ENCODE results near the gene EXOC5.
"Not testable (repeated sequence)": the region's sequence is repeated elsewhere in the genome, so short reads cannot be mapped to it uniquely, and the experiment has no call there.

Gene EXOC5

DNA sequence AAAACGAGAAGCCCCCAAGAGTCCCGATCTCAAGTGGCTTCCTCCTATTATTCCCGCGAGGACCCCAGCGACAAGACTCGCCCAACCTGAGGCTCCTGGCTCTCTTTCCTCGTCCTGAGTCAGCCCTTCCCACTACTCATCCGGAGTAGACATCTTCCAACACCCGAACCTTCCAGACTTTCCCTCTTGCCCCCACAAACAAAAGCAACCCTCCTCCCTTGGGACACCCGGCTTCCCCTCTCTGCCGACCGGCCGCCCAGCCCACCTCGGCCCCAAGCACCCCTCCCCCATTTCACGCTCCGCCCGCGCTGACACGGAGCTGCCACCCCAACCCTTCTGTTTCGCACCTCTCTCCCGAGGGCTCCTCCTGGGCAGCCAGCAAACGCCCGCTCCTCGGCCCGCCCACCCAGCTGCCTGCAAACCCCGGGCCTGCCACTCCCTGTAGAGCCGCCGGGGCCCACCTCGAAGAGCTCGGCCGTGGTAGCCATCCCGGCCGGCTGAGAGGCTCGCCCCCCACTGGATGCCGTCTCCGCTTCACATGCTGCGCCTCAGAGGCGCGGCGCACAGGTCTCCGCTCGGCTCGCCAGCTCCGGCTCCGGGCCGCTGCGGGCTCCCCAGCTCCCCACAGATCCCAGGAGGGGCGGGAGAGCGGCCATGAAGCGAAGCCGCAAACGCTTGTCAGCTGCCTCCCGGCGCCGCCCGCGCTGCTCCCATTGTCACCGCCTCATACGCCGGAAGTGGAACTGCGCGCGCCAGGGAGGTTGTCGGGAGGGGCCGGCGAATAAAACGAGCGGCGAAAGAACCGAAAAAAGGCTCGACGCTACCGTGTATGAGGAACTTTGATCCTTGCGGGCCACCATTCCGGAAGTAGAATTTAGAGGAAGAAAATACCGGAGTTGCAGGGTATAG lies at the start of gene EXOC5, which contains the start of gene AP5M1:
Gene EXOC5 (minus strand): TSS at position 745 of the 909 bp plus-strand sequence. CDS start 257 bp downstream, at position 488.
Gene AP5M1 (plus strand): TSS at position 811 of the 909 bp plus-strand sequence. CDS start 344 bp downstream, outside the sequence.
- DNase-seq = peak; percentile 94

- peak; percentile 63 for DNase-seq
Observed at GRCh38 chr14:57317248-57317833, 48.6 kb upstream of the EXOC5 start.

- DNase-seq = no peak
Observed at GRCh38 chr14:57314396-57315089, 45.8 kb upstream of the EXOC5 start.

DNA sequence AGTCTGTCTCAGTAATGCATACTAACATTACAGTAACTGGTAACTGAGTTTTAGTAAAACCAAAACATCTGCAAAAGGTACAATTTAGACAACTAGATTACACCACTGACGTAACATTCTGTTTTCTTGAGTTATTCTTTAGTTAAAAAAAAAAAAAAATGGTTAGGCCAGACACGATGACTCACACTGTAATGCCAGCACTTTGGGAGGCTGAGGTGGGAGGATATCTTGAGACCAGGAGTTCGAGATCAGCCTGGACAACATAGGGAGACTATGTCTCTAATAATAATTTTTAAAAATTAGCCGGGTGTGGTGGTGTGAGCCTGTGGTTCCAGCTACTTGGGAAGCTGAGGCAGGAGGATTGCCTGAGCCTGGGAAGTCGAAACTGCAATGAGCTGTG lies 34.2 kb upstream of the EXOC5 start:
- DNase-seq = no peak

DNA sequence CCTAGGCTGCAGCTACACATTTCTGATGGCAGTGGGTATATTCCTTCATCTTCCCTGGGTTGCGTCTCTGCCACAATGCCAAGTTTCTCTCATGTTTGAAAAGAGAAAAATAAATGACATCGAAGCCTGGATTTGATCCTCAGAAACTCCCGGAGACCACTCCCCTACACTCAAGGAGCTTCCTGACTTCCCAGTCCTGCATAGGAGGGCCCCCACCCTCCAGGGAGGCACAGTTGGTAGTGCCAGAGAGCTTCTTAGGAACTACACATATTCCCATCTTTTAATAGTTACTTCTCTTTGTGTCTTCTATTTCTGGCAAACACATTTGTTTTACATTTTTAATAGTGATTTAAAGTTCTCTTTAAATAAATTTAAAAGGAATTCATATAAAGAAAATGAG lies 30.8 kb upstream of the EXOC5 start:
- DNase-seq = no peak

GRCh38 chr14:57297852-57298251 lies 29.1 kb upstream of the EXOC5 start:
- DNase-seq = no peak

DNA sequence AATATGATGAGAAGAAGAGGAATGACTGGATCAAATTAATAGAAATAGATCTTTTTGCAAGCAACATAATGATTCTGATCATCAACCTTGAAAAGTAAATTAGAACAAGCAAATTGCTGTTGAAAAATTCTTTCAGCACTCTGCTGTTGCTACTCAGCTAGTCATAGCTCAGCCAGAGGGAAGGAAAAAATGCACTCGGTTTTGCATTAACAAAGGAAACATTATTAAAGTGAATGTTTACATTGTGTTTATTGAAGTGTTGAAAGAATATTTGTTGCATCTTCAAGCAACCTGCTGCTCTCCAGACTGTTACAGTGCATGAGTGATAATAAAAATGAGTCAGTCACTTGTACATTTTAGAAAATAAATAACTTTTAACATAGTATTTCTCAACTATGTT lies 26.5 kb upstream of the EXOC5 start:
- DNase-seq = no peak

GRCh38 chr14:57293866-57294837 lies 25.4 kb upstream of the EXOC5 start:
- no peak for DNase-seq

GRCh38 chr14:57291692-57292647 lies 23.3 kb upstream of the EXOC5 start:
- DNase-seq = no peak

DNA sequence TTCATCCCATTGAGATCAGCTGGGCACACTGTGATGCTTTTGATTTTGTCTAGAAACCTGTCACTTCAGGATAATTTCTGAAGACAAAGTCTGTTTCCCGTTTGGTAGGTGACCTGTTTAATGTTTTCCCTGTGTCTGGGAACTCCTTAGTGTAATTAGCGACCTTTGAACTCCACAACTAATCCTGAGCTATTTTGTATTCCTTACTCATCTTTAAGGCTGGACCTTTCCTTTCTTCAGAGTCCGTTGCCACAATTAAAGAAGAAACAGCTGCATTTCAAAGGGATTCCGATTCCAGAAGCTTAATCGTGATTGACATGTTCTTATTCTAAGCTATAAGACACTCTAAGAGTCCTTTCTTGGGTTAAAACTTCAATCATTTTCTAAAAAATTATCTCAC lies 22.0 kb upstream of the EXOC5 start:
- no peak for DNase-seq

- no peak for DNase-seq
Observed at GRCh38 chr14:57287745-57288144, 19.0 kb upstream of the EXOC5 start.

- no peak for DNase-seq
Observed at GRCh38 chr14:57277062-57277461, 8.4 kb upstream of the EXOC5 start.

GRCh38 chr14:57275023-57275664 lies 6.4 kb upstream of the EXOC5 start:
- DNase-seq = no peak

- no peak for DNase-seq
Observed at GRCh38 chr14:57274551-57274950, 5.8 kb upstream of the EXOC5 start.

DNA sequence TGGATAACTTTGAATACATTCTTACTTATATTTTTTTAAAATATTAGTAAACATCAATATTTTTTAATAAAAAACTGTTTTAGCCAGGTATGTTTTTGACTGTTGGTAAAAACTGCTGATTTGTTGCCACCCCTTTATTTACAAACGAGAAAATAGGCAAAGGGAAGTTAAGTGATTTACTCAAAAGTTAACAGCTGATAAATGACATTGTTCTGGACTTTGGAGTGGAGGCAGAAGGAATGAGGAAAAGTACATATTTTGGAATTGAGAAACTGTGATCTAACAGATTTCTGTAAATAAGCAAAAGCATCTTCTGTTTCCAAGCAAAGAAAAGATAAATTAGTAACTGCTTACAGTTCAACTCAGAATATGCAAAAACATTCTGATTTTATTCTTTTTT lies 4.5 kb upstream of the EXOC5 start:
- no peak for DNase-seq

DNA sequence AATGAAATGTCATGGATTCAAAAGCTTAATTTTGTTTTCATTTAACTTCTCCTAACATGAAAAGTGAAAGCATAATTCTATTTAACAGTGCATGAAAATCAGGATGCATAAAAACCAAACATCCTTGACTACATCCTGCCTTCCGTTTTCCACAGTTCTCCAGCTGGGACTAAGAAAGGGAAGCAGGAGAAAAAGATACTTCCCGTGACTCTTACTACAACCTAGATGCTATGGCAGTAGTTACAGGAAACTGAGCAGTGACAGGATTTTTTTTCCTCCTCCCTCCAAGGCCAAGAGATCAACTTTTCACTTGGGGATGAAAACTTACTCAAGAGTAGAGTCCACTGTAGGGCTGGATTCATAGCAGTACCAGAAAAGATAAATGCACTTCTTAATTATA lies 2.6 kb downstream of the EXOC5 start:
- no peak for DNase-seq

DNA sequence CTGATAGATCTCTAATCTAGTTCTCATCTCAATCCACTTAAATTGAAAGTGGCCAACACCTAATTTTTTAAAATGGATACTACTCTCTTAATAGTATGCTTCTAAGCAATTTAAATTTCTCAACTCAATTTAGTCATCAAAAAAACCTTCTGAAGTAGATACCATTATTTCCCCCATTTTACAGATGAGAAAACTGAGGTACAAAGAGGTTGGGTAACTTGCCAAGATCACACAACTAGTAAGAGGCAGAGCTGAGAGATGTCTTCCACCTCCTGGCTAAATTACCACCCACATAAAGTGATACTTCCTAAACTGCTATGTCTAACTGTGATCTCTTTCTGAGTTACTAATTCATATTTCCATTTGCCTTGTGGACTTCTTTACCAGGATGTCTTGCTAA lies 6.6 kb downstream of the EXOC5 start:
- no peak for DNase-seq

DNA sequence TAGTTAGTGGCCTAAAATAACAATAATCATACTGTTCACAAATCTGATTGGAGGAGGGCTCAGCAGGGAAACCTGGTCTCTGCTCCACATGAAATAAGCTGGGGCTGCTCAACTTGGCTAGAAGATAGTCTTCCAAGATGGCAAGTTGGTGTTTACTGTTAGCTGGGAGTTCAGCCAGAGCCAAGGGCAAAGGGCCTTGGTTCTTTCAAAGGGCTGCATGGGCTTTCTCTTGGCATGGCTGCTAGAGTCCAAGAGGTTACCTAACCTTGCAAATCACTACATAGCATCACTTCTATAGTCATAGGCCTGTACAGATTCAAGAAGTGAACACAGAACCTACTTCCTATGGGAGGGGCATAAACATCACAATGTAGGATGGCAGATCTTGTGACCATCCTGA lies 7.1 kb downstream of the EXOC5 start:
- DNase-seq = no peak

- no peak for DNase-seq
Observed at GRCh38 chr14:57259672-57260071, 9.0 kb downstream of the EXOC5 start.

GRCh38 chr14:57258221-57258620 lies 10.5 kb downstream of the EXOC5 start:
- not testable (repeated sequence) for DNase-seq

DNA sequence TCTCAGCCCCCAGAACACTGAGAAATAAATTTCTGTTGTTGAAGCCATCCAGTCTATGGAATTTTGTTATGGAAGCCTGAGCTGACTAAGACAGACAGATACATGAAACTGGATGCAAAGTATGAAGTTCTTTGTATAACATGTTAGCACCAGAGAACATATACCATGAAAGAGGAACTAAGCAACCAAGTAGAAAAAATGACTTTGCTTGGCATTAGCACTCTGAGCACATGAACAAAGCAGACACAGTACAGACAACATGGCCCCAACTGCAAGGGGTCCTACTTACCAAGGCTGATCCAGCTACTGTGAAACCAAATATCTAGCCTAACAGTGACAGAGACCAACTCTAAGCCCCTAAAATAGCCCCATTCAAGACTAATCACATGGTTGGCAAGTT lies 13.8 kb downstream of the EXOC5 start:
- DNase-seq = no peak

Measured in NCI-H2227 treated with DMSO at 0.1 percent for 48 hours (cell line).